HG03108 (cell line): ENCODE data around the gene FHAD1.
"Not testable (repeated sequence)": the region's sequence is repeated elsewhere in the genome, so short reads cannot be mapped to it uniquely, and the experiment has no call there.

Experiments
- ATAC-seq: cut with Tn5 transposase; IDR thresholded peaks from one replicate; pipeline ENCODE4 v1.9.1; 2021; ENCODE audit warnings: moderate library complexity; ENCODE audit not compliant: unreplicated experiment

The FHAD1 gene

GRCh38 chr1:15362096-15362736 is 115.2 kb downstream of the FHAD1 start:
- no peak for ATAC-seq

- ATAC-seq = no peak
Observed at GRCh38 chr1:15362737-15363128, 115.7 kb downstream of the FHAD1 start.

- ATAC-seq = no peak
Observed at GRCh38 chr1:15364740-15365139, 117.7 kb downstream of the FHAD1 start.

- no peak for ATAC-seq
Observed at GRCh38 chr1:15368888-15369287, 121.9 kb downstream of the FHAD1 start.

- no peak for ATAC-seq
Observed at GRCh38 chr1:15370268-15370667, 123.2 kb downstream of the FHAD1 start.

GRCh38 chr1:15370781-15371520 is 123.9 kb downstream of the FHAD1 start:
- no peak for ATAC-seq

- no peak for ATAC-seq
Observed at GRCh38 chr1:15371610-15372545, 124.9 kb downstream of the FHAD1 start.

GRCh38 chr1:15378729-15379128 is 131.7 kb downstream of the FHAD1 start:
- ATAC-seq = no peak

- ATAC-seq = not testable (repeated sequence)
Observed at GRCh38 chr1:15379151-15379550, 132.1 kb downstream of the FHAD1 start.

- no peak for ATAC-seq
Observed at GRCh38 chr1:15380601-15381508, 133.8 kb downstream of the FHAD1 start.

GRCh38 chr1:15381805-15382204 is 134.8 kb downstream of the FHAD1 start:
- ATAC-seq = no peak

GRCh38 chr1:15382601-15383518 is 135.8 kb downstream of the FHAD1 start:
- no peak for ATAC-seq

GRCh38 chr1:15383810-15384209 is 136.8 kb downstream of the FHAD1 start:
- ATAC-seq = no peak

GRCh38 chr1:15384301-15384901 is 137.4 kb downstream of the FHAD1 start:
- ATAC-seq = no peak

- no peak for ATAC-seq
Observed at GRCh38 chr1:15385420-15385819, 138.4 kb downstream of the FHAD1 start.

- no peak for ATAC-seq
Observed at GRCh38 chr1:15386164-15386749, 139.2 kb downstream of the FHAD1 start.

- no peak for ATAC-seq
Observed at GRCh38 chr1:15388201-15388880, 141.3 kb downstream of the FHAD1 start.

GRCh38 chr1:15389828-15390227 is 142.8 kb downstream of the FHAD1 start:
- not testable (repeated sequence) for ATAC-seq
